ENCODE measurements around the gene PCDH8. TPM values are rescaled to one million over a fixed set of nuclear protein-coding genes. Genes with fewer than 3 reads are reported as not detected.

The PCDH8 gene
- not detected for total RNA-seq
- long read RNA-seq: 0 reads

DNA sequence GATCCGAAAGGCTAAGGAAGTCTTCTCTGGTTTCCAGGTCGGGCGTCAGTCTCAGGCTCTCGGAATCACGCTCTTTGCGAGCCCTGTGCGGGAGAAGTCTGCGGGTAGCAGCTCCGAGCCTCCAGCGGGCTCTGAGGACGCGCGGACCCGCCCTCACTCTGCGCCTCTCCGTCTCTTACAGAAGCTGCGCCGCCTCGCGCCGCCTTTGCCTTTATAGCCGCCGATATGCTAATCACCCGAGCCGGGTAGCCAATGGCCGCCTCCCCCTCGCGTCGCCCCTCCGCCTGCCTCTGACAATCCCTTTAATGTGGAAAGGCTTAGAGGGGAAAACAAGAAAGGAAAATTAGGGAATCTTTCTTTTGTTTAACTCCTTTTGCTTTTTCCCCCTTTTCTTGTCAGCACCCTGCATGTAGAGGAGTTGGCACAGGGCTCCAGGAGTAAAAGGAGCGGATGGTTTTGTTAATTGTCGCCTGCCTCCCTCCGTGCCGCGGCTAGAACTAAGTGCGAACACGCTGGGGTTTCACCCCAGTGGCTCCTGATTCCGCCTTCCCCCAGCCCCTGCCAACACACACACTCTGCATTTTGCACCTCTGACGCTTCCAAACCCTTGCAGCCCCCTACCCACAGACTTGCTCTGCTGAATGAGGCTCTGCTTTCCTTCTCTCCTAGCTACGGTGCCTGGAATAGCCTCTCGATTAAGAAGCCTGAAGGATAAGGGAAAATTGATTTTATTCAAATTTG is at the start of gene PCDH8:
TSS of gene PCDH8 (minus strand) at position 186 of the 741 bp plus-strand sequence. CDS start 204 bp downstream, outside the sequence.
- intact Hi-C loops (cut with DNase I): no loop called here
- ATAC-seq: no peak
- no peak for DNase-seq

DNA sequence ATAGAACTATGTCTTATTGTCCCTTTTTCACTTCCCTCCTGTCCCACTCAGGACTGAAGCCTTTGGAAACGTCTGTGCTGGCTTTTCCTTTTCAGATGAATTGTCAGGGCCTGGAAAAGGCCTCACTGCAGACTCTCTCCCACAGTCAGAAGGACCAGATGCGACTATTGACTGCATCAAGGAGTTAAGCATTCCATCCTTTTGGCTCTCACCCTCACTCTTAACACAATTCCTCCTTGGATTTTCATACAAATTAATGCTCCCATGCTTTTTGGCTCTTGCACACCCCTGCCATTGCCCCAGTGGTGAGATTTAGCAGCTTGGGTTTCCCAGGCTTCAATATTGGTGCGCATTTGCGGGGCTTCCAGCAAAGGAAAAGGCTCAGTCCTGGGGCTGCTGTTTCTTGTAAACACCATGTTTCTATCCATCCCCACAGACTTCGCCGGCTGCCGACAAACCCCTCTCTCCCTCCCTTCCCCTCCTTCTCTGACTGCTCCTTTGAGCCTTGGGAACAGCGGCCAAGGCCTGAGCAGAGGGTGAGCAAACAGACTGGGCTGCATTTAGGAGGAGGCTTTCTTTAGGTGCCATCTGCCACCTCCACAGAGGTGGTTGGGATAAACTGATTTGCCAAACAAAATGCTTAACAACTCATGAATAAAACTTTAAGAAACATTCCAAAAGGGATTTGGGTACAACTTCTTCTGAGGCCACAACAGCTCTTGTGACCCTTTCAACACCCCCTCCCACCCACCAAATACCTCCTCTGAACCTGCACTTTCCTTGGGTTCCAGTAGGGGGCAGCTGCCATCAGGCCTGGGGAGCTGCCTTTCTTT is 48.6 kb upstream of the PCDH8 start:
- intact Hi-C loops (cut with DNase I): no loop called here
- DNase-seq (no peak), ATAC-seq (peak in 1 of 2 donors; percentile 44)

- intact Hi-C loops (cut with DNase I): no loop called here
- DNase-seq (no peak), ATAC-seq (no peak)
Measured at GRCh38 chr13:52894413-52894812, 46.0 kb upstream of the PCDH8 start.

GRCh38 chr13:52892925-52893324 is 44.5 kb upstream of the PCDH8 start:
- intact Hi-C loops (cut with DNase I): no loop called here
- DNase-seq (no peak), ATAC-seq (peak in 1 of 2 donors; percentile 93)

- ATAC-seq: no peak
- intact Hi-C loops (cut with DNase I): no loop called here
Measured at GRCh38 chr13:52891706-52892105, 43.3 kb upstream of the PCDH8 start.

DNA sequence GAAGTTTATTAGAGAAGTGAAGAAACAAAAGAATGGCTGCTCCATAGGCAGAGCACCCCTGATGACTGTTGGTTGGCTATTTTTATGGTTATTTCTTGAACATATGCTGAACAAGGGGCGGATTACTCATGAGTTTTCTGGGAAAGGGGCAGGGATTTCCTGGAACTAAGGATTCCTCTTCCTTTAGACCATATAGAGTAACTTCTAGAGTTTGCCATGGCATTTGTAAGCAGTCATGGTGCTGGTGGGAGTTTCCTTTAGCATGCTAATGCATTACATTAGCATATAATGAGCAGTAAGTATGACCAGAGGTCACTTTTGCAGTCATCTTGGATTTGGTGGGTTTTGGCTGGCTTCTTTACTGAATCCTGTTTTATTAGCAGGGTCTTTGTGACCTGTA is 38.7 kb upstream of the PCDH8 start:
- intact Hi-C loops (cut with DNase I): no loop called here
- no peak for ATAC-seq
- DNase-seq: no peak

More at GRCh38 chr13:52891706-52892105, 43.3 kb upstream of the PCDH8 start:
- no peak for DNase-seq

GRCh38 chr13:52885141-52885540 is 36.7 kb upstream of the PCDH8 start:
- intact Hi-C loops (cut with DNase I): no loop called here
- ATAC-seq (no peak), DNase-seq (no peak)

- intact Hi-C loops (cut with DNase I): no loop called here
- no peak for DNase-seq
- ATAC-seq: peak in 1 of 2 donors; percentile 91
Measured at GRCh38 chr13:52884429-52885010, 36.1 kb upstream of the PCDH8 start.

DNA sequence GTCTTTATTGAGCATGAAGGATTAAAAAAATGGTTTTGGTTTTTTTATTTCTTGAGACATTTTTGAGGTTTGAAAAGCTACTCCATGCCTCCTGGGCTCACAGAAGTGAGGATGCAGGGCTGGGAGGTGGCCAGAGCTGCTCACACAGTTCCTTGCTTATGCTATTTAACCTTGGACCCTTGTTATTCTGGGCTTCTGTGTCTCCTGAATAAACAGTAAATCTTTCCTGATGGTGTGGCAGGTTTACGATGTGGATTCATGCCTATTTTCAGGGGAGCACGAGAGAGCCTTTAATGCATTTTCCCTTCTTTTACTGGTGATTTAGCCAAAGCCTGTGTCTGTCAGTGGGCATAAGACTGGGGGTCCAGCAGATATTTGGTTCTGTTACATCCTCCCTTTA is 34.3 kb upstream of the PCDH8 start:
- no peak for DNase-seq
- no peak for ATAC-seq
- intact Hi-C loops (cut with DNase I): no loop called here

DNA sequence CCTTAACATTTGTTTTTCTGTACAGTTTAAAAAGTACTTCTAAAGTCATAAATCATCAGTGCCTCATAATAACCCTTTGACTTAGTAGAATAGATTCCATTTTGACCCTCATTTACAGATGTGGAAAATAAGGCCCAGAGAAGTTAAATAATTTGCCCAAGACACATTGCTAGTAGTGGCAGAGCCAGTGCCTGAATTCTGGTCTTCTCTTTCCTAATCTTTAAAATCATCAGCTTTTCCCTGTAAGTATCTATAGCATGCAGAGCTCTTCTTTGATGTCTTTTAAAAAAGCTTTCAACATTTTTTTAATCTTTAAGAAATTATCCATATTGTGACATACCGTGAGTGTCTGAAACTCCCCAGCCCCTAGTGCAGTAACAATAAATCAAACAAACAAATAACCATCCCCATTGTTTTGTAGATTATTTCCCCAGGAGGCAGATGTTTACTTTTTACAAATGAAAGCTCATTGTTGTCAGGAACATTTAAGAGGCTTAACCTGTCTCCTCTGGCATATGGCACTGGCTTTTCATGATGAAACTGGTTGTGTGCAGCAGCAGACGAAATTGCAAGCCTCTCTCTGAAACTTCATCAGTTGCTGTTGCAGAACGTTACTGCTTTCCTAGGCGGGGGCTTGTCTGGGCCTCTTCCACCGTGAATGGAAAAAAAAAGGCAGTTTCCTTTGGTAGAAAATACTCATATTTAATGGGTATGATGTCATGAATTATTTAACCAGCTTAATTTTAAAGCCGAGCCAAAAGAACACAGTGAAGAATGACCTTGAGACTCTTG is 31.7 kb upstream of the PCDH8 start:
- ATAC-seq (no peak), DNase-seq (no peak)
- intact Hi-C loops (cut with DNase I): no loop called here

DNA sequence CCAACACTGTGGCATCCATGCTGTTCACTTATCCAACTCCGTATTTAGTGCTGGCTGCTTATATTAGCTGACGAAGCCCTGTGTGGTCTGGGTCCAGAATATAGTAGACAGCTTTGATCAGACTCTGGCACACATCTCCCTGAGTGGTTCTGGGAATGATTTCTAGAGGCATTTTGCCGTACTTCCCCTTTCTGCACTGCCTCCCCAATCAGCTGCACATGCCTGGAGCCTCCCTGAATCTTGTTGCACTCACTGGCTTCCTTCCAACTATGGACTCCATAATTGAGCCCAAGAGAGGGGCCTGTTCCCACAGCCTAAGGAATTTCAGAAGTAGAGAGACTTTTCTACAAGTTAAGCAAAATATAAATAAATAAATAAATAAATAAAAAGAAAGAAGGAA is 30.4 kb upstream of the PCDH8 start:
- ATAC-seq (no peak), DNase-seq (no peak)
- intact Hi-C loops (cut with DNase I): no loop called here

- DNase-seq (no peak), ATAC-seq (no peak)
- intact Hi-C loops (cut with DNase I): no loop called here
Measured at GRCh38 chr13:52870143-52870542, 21.7 kb upstream of the PCDH8 start.

GRCh38 chr13:52869621-52870020 is 21.2 kb upstream of the PCDH8 start:
- ATAC-seq (no peak), DNase-seq (no peak)
- intact Hi-C loops (cut with DNase I): no loop called here

DNA sequence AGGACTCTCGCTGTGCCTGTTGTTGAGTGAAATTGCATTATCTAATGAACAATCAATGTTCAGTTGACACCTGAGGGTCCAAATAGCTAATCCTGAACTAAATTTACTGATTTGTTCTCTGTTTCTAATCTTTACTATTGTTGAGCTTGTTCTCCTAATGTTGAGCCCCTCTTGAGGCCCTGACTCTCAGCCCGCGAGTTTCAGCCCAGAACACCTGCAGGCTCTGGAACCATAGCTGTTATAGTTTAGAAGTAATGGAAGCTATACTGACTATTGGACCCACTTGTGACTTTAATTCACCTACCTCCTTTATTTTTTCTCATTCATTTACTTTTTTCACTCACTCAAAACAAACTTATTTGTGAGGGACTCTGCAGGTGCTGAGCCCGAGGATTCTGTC is 20.6 kb upstream of the PCDH8 start:
- intact Hi-C loops (cut with DNase I): no loop called here
- DNase-seq: no peak
- no peak for ATAC-seq

- intact Hi-C loops (cut with DNase I): no loop called here
- ATAC-seq (no peak), DNase-seq (no peak)
Measured at GRCh38 chr13:52868190-52868589, 19.8 kb upstream of the PCDH8 start.

DNA sequence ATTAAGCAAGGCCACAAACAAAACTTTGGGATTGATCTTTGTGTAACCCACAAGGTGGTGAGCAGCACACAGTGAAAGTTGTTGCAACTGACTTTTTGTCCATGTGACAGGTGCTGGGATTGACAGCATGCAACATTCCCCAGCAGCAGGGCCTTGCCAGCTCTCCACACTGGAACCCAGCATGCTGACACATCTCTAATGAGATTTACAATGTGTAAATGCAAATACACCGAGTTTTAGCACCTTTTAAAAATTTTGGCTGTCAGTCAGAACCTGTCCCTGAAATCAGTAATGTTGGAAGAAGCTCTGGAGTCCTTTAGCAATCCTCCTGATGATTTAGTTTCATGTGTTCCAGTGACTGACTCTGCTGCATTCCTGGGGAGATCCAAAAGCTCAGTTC is 16.5 kb upstream of the PCDH8 start:
- intact Hi-C loops (cut with DNase I): no loop called here
- no peak for ATAC-seq
- no peak for DNase-seq

DNA sequence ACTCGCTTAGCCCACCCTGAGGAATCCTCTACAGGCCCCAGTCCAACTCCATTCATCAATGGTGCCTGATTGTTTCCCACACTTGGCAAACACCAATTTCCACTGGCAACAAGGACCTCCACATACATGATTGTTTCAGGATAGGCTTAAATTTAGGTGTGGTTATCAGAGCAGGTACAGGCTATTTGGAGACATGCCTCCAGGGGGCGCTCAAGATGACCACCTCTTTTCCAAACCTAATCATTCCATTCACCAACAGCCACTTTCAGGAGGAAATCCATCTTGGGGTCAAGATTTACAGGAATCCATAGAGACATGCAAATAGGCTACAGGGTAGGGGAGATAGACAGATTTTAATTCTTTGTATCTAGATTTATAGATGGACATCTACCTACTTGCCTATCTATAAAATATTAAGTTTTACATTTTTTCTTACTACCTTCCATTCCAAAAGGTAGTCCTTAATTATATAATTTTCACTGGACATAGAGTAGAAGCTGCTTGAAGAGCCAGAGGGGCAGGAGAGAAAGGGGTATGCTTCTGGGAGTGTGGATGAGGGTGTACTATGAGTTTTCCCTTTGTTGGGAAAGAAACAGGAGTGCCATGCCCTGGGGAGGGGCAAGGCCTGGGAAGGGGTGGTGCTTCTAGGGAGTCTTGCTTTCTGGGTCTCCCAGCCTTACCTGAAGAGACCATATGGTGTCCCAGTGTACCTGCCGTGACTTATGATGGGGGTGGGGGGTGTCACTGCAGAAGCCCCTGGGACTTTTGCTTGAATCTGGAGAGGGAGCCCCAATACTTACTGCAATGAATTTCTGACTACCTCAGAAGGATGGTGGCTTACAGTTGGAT is 14.1 kb upstream of the PCDH8 start:
- intact Hi-C loops (cut with DNase I): no loop called here
- DNase-seq (no peak), ATAC-seq (no peak)

GRCh38 chr13:52852444-52852843 is 4.0 kb upstream of the PCDH8 start:
- no peak for DNase-seq
- no peak for ATAC-seq
- intact Hi-C loops (cut with DNase I): no loop called here

Data from left cardiac atrium (tissue), 4 donors.